ENCODE data around the gene EPS15.

Gene EPS15

DNA sequence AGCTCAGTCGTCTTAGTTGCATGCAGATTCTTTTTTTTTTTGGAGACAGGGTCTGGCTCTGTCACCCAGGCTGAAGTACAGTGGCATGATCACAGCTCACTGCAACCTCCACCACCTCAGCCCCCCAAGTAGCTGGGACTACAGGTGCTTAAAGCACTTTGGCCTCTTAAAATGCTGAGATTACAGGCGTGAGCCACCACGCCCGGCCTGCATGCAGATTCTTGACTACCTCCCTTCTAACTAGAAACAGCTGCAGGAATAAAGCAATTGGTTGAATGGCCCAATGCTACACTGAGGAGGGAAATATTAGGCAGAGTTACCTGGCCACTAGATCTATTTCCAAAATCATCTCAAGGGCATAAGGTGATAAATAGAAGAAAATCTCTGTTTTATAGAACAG is 159.2 kb downstream of the EPS15 start:
- TF ChIP-seq, protein P1, sequence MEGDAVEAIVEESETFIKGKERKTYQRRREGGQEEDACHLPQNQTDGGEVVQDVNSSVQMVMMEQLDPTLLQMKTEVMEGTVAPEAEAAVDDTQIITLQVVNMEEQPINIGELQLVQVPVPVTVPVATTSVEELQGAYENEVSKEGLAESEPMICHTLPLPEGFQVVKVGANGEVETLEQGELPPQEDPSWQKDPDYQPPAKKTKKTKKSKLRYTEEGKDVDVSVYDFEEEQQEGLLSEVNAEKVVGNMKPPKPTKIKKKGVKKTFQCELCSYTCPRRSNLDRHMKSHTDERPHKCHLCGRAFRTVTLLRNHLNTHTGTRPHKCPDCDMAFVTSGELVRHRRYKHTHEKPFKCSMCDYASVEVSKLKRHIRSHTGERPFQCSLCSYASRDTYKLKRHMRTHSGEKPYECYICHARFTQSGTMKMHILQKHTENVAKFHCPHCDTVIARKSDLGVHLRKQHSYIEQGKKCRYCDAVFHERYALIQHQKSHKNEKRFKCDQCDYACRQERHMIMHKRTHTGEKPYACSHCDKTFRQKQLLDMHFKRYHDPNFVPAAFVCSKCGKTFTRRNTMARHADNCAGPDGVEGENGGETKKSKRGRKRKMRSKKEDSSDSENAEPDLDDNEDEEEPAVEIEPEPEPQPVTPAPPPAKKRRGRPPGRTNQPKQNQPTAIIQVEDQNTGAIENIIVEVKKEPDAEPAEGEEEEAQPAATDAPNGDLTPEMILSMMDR (IDR thresholded peaks at IDR 0.05; ENCODE audit: control insufficient read depth, extremely low read depth, insufficient read depth), result no peak
- H3K4me3 ChIP-seq (ENCODE audit: low read depth, low read length), result no peak overlapping the region
- no peak for DNase-seq (ENCODE audit: low read depth)

DNA sequence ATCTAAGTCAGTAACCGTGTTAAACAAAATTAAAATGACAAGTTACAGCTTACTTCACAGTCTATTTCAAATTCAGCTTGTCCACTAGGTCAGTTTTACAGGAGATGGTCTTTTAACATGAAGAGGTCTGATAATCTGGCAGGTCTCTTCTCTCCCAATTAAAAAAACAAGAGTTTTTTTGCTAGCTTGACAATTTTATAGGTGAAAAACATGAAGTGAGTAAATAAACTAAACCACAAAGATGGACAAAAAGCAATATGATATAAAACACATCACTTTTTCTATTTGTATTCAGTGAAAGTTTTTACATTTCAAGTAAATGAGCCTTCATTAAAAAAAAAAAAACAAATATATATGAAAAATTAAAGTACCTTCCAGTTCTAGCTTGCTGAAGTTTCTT is 163.7 kb downstream of the EPS15 start:
- no peak for DNase-seq (ENCODE audit: low read depth)

DNA sequence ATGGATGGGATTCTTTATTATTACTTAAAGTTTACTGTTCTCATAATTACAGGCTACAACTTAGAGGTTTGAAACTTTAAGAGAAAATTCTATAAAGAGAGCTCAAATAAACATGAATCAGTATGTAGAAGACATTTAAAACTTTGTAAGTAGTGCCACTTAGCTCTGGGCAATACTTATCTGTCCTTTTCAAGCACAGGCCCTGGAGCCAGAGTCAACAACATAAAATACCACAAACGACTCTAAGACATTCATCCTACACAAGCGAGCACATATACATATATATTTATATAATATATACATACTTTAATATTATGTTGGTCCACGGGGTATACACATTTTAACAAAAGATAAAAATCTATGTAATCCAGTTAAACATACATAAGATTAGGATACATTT is 164.7 kb downstream of the EPS15 start:
- no peak for DNase-seq (ENCODE audit: low read depth)
- TF ChIP-seq, protein P1 (IDR thresholded peaks at IDR 0.05; ENCODE audit: control insufficient read depth, extremely low read depth, insufficient read depth), result no peak
- no peak overlapping the region for H3K4me3 ChIP-seq (ENCODE audit: low read depth, low read length)

More for the DNA sequence above, 163.7 kb downstream of the EPS15 start:
- TF ChIP-seq, protein P1 (IDR thresholded peaks at IDR 0.05; ENCODE audit: control insufficient read depth, extremely low read depth, insufficient read depth), result no peak
- no peak overlapping the region for H3K4me3 ChIP-seq (ENCODE audit: low read depth, low read length)

DNA sequence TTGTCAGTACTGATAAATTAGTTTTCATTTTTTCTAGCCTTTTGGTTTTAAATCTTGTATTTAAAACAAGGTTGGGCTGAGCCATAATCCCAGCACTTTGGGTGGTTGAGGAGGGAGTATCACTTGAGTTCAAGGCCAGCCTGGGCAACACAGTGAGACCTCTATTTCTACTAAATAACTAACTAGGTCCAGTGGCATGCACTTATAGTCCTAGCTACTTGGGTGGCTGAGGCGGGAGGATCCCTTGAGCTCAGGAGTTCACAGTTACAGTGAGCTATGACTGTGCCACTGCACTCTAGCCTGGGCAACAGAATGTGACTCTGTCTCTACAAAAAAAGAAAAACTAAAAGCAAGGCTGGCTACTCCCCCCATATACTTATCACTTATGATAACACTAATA is 167.2 kb downstream of the EPS15 start:
- TF ChIP-seq, protein P1 (IDR thresholded peaks at IDR 0.05; ENCODE audit: control insufficient read depth, extremely low read depth, insufficient read depth), result no peak
- H3K4me3 ChIP-seq (ENCODE audit: low read depth, low read length), result no peak overlapping the region
- DNase-seq (ENCODE audit: low read depth), result no peak

DNA sequence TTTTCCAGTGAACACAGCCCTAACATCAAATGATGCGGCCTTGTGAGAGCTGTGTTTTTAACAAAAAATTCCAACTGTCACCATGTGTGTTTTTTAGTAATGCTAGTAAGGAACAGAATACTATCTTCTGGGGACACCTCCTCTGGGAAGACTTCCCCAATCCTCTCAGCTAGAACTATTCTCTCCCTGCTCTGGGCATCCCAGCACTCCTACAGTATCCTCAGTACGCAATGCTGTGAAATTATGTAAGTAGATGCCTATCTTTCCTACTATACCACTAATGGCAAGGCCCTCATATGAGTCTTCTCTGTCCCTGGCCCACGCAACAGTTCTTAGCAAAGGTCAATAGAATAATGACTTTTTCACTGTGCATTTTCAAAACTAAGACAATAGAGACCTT is 169.2 kb downstream of the EPS15 start:
- no peak for DNase-seq (ENCODE audit: low read depth)
- TF ChIP-seq, protein P1 (IDR thresholded peaks at IDR 0.05; ENCODE audit: control insufficient read depth, extremely low read depth, insufficient read depth), result no peak
- no peak overlapping the region for H3K4me3 ChIP-seq (ENCODE audit: low read depth, low read length)

DNA sequence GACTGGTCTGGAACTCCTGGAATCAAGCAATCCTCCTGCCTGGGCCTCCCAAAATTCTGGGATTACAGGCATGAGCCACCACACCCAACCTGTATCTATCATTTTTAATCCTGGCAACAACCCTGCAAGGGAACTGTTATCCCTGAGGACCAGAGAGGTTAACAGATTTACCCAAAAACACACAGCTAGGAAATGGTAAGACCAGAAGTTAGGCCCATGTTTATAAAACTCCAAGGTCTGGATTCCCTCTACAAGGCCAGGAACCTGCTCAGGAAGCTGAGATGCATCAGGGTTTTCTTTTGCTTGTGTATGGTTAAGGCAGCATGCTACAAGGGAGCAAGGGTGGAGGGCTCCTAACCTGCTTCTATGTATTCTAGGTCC is 170.9 kb downstream of the EPS15 start:
- H3K4me3 ChIP-seq (ENCODE audit: low read depth, low read length), result no peak overlapping the region
- DNase-seq (ENCODE audit: low read depth), result no peak
- TF ChIP-seq, protein P1 (IDR thresholded peaks at IDR 0.05; ENCODE audit: control insufficient read depth, extremely low read depth, insufficient read depth), result no peak

DNA sequence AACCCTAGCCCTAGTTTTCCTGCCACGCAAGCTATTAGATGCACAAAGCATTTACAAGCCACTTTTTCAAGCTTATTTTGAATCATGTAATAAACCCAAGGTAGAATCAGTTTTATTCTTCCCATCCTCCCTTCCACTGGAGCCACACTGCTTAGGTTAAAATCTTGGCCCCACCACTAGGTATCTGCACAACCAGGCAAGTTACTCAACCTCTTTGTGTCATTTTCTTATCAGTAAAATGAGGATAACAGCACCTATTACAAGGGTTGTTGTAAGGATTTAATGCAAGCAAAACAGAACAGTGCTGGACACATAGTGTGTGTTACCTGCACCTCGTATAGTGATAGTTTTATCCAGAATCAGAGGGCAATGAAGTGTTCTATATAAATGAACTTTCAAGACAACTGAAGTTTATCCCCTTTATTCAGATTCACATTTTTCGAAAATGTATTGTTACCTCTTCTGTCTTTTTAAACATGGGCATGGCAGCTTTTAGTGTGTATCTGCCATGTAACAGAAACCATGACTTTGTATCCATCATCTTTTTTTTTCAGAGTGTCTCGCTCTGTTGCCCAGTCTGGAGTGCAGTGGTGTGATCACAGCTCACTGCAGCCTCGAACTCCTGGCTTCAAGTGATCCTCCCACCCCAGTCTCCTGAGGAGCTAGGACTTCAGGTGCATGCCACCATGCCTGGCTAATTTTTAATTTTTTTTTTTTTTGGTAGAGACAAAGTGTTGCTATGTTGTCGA is 171.5 kb downstream of the EPS15 start:
- H3K4me3 ChIP-seq (ENCODE audit: low read depth, low read length), result no peak overlapping the region
- TF ChIP-seq, protein P1 (IDR thresholded peaks at IDR 0.05; ENCODE audit: control insufficient read depth, extremely low read depth, insufficient read depth), result no peak
- DNase-seq (ENCODE audit: low read depth), result no peak
